Fibroblast of gingiva (primary cell): ENCODE measurements around the gene B3GAT2.
A peak's percentile ranks its signal among the peaks of the same experiment; 100 is the strongest.

Source experiments
- DNase-seq: peaks from one replicate; pipeline ENCODE4 v3.0.0-alpha.2; 2011; ENCODE audit warnings: low read depth

The B3GAT2 gene

GRCh38 chr6:70900047-70900446, 56.8 kb downstream of the B3GAT2 start:
- no peak for DNase-seq

- no peak for DNase-seq
Observed at GRCh38 chr6:70894001-70894400, 62.9 kb downstream of the B3GAT2 start.

GRCh38 chr6:70889270-70889669, 67.6 kb downstream of the B3GAT2 start:
- DNase-seq, result no peak

GRCh38 chr6:70886661-70887060, 70.2 kb downstream of the B3GAT2 start:
- no peak for DNase-seq

- DNase-seq, result no peak
Observed at GRCh38 chr6:70886071-70886470, 70.8 kb downstream of the B3GAT2 start.

- peak; percentile 36 for DNase-seq
Observed at GRCh38 chr6:70884074-70884983, 72.5 kb downstream of the B3GAT2 start.

- no peak for DNase-seq
Observed at GRCh38 chr6:70879496-70879895, 77.4 kb downstream of the B3GAT2 start.

GRCh38 chr6:70874181-70874913, 82.5 kb downstream of the B3GAT2 start:
- peak; percentile 60 for DNase-seq

- DNase-seq, result no peak
Observed at GRCh38 chr6:70872469-70872868, 84.4 kb downstream of the B3GAT2 start.

GRCh38 chr6:70864401-70864800, 92.5 kb downstream of the B3GAT2 start:
- DNase-seq, result no peak

GRCh38 chr6:70863343-70863742, 93.5 kb downstream of the B3GAT2 start:
- no peak for DNase-seq

- no peak for DNase-seq
Observed at GRCh38 chr6:70860920-70861319, 95.9 kb downstream of the B3GAT2 start.

- DNase-seq, result no peak
Observed at GRCh38 chr6:70860045-70860444, 96.8 kb downstream of the B3GAT2 start.

GRCh38 chr6:70857387-70858077, 99.3 kb downstream of the B3GAT2 start:
- DNase-seq, result no peak

- no peak for DNase-seq
Observed at GRCh38 chr6:70852667-70853246, 104.1 kb downstream of the B3GAT2 start.

GRCh38 chr6:70849348-70850069, 107.4 kb downstream of the B3GAT2 start:
- peak; percentile 68 for DNase-seq

- DNase-seq, result no peak
Observed at GRCh38 chr6:70847106-70848084, 109.5 kb downstream of the B3GAT2 start.

- no peak for DNase-seq
Observed at GRCh38 chr6:70846207-70846835, 110.5 kb downstream of the B3GAT2 start.

- no peak for DNase-seq
Observed at GRCh38 chr6:70844301-70844700, 112.6 kb downstream of the B3GAT2 start.
